Right renal cortex interstitium (tissue), 3 donors: ENCODE data around the gene AK8. TPM values are rescaled to one million over a fixed set of nuclear protein-coding genes. Genes with fewer than 3 reads are reported as not detected.
A peak's percentile ranks its signal among the peaks of the same experiment; 100 is the strongest.

ENCODE experiments used
- DNase-seq, 3 donors: peaks; one replicate each; pipeline ENCODE4 v3.0.0-alpha.2; 2013; ENCODE audit warnings: low read depth in 3 of 3, low spot score in 2 of 3
- polyA plus RNA-seq, 3 donors: library from polyadenylated mRNA; unstranded; fragments of 120-200 nt; gene quantifications; one replicate each; pipeline ENCODE4 v1.2.1, GENCODE V29; 2013; ENCODE audit not compliant: insufficient read length in 3 of 3

AK8 gene
- polyA plus RNA-seq: 1 to 10 TPM; 3.2 to 3.8 (median 3.4) TPM

- peak; percentile 41 to 54 (median 47) for DNase-seq
Observed at GRCh38 chr9:132877824-132878694, at the start of gene AK8. Gene AK8, minus strand, starts transcription at chr9:132878284. Its CDS starts 29 bp downstream, at chr9:132878255.

- DNase-seq: no peak
Observed at GRCh38 chr9:132927704-132928103, 49.6 kb upstream of the AK8 start.

GRCh38 chr9:132923346-132923902, 45.3 kb upstream of the AK8 start:
- DNase-seq: no peak

GRCh38 chr9:132919614-132920268, 41.7 kb upstream of the AK8 start:
- no peak for DNase-seq

GRCh38 chr9:132914924-132915323, 36.8 kb upstream of the AK8 start:
- DNase-seq: no peak

- DNase-seq: no peak
Observed at GRCh38 chr9:132912131-132912530, 34.0 kb upstream of the AK8 start.

GRCh38 chr9:132910376-132910775, 32.3 kb upstream of the AK8 start:
- DNase-seq: no peak

GRCh38 chr9:132909311-132909710, 31.2 kb upstream of the AK8 start:
- no peak for DNase-seq

- DNase-seq: no peak
Observed at GRCh38 chr9:132908635-132909034, 30.6 kb upstream of the AK8 start.

GRCh38 chr9:132905726-132906125, 27.6 kb upstream of the AK8 start:
- DNase-seq: no peak

GRCh38 chr9:132903574-132904492, 25.7 kb upstream of the AK8 start:
- DNase-seq: no peak

GRCh38 chr9:132901858-132902831, 24.1 kb upstream of the AK8 start:
- DNase-seq: peak; percentile 65 to 74 (median 67)

GRCh38 chr9:132898051-132898450, 20.0 kb upstream of the AK8 start:
- no peak for DNase-seq

GRCh38 chr9:132896906-132897305, 18.8 kb upstream of the AK8 start:
- DNase-seq: no peak

GRCh38 chr9:132896264-132896663, 18.2 kb upstream of the AK8 start:
- DNase-seq: no peak

GRCh38 chr9:132894862-132895835, 17.1 kb upstream of the AK8 start:
- DNase-seq: no peak

- DNase-seq: no peak
Observed at GRCh38 chr9:132894346-132894745, 16.3 kb upstream of the AK8 start.

GRCh38 chr9:132892400-132892799, 14.3 kb upstream of the AK8 start:
- DNase-seq: no peak
